ENCODE data around the gene UST.

UST gene

DNA sequence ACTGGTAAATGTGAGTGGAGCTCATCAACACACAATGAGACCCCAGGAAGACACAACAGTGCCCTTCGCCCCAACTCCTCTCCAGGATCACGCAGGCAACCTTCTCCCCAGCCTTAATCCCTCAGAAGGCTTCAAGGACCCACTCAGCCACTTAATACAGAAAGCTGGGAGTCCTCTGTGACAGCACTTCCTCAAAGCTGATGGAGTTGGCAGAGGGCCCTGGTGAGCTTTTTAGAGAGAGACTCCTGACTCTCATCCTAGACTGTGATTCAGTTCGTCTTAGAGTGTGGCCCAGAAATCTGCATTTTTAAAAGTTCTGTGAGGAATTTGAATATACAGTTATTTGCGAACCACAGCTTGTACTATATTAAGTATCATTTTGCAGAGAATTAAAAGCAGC is 187.7 kb downstream of the UST start:
- H3K27me3 ChIP-seq (ENCODE audit: insufficient read depth, insufficient read length) = no peaks in the 10 kb centered on the region
- DNase-seq (ENCODE audit: low read depth, low spot score) = no peak

DNA sequence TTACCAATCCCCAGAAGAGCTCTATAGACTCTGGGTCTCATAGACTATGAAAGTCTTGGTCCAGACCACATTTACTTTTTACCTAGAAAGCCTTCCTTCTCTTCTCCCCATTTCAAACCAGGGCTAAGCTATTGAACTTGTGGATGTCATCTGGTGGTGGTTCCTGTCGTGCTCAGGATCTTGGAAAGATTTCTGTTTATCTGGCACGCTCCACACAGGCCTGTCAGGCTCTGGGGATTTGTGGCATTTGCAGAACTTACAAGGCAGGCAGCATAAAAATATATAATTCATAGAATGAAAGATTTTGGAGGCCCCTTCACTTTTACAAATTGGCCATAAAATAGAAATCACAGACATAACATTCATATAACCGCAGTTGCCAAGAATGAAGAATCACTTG is 188.1 kb downstream of the UST start:
- H3K27me3 ChIP-seq (ENCODE audit: insufficient read depth, insufficient read length) = no peaks in the 10 kb centered on the region
- H3K4me1 ChIP-seq (ENCODE audit: insufficient read depth, insufficient read length) = no peaks in the 10 kb centered on the region
- H3K36me3 ChIP-seq (ENCODE audit: insufficient read depth, insufficient read length, low read length) = no peaks in the 10 kb centered on the region
- H3K9ac ChIP-seq (ENCODE audit: insufficient read length, low read depth) = no peak overlapping the region
- no peaks in the 10 kb centered on the region for H3K9me3 ChIP-seq (ENCODE audit: insufficient read depth, low read length)
- no peak overlapping the region for H3K4me3 ChIP-seq (ENCODE audit: insufficient read length, low read depth)
- TF ChIP-seq SUZ12 (IDR thresholded peaks at IDR 0.05; ENCODE audit: extremely low read depth, insufficient read depth, insufficient read length) (no peak), ZNF274 (IDR thresholded peaks at IDR 0.05; ENCODE audit: low read depth, low read length) (no peak), YY1 (IDR thresholded peaks at IDR 0.05; ENCODE audit: insufficient read depth, insufficient read length) (no peak)
- DNase-seq (ENCODE audit: low read depth, low spot score) = no peak

More for the DNA sequence above, 187.7 kb downstream of the UST start:
- Histone ChIP-seq H3K4me1 (ENCODE audit: insufficient read depth, insufficient read length) (no peaks in the 10 kb centered on the region), H3K36me3 (ENCODE audit: insufficient read depth, insufficient read length, low read length) (no peaks in the 10 kb centered on the region), H3K4me3 (ENCODE audit: insufficient read length, low read depth) (no peak overlapping the region), H3K9ac (ENCODE audit: insufficient read length, low read depth) (no peak overlapping the region), H3K9me3 (ENCODE audit: insufficient read depth, low read length) (no peaks in the 10 kb centered on the region)
- TF ChIP-seq SUZ12 (IDR thresholded peaks at IDR 0.05; ENCODE audit: extremely low read depth, insufficient read depth, insufficient read length) = no peak
- TF ChIP-seq YY1 (IDR thresholded peaks at IDR 0.05; ENCODE audit: insufficient read depth, insufficient read length) = no peak
- TF ChIP-seq ZNF274 (IDR thresholded peaks at IDR 0.05; ENCODE audit: low read depth, low read length) = no peak

DNA sequence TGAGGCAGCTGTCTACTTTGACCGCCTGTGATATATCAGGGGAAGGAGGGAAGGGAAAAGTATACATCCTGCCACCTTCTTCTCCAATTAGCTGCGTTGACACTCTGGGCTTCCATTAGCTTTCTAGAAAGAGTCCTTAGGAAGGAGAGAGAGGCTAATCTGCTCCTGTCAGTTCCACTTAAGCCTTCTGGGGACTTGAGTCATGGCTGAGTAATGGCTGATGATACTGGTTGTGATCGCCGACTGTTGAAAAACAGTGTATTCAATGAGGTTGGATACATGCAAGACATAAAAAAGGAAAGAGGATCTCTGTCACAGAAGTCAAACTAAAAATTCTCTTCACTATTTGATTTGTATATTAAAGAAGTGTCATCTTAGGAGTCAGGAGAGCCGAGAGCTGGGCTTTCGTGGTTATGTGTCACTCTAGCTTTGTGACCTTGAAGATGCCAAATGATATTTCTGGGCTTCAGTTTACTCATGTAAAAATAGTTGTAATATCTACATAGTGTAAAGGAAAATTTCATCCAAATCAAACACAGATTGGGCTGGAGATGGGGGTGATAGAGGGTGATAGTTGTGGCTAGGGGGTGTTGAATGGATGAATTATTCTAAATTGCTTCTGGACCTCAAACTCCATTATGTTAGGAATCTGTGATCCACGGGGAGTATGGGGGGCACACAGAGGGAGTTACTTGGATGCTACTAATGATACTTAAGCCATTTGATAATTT is 189.0 kb downstream of the UST start:
- H3K4me3 ChIP-seq (ENCODE audit: insufficient read length, low read depth) = no peak overlapping the region
- H3K9me3 ChIP-seq (ENCODE audit: insufficient read depth, low read length) = no peaks in the 10 kb centered on the region
- TF ChIP-seq SUZ12 (IDR thresholded peaks at IDR 0.05; ENCODE audit: extremely low read depth, insufficient read depth, insufficient read length) (no peak), YY1 (IDR thresholded peaks at IDR 0.05; ENCODE audit: insufficient read depth, insufficient read length) (no peak), ZNF274 (IDR thresholded peaks at IDR 0.05; ENCODE audit: low read depth, low read length) (no peak)
- no peaks in the 10 kb centered on the region for H3K27me3 ChIP-seq (ENCODE audit: insufficient read depth, insufficient read length)
- H3K4me1 ChIP-seq (ENCODE audit: insufficient read depth, insufficient read length) = no peaks in the 10 kb centered on the region
- no peaks in the 10 kb centered on the region for H3K36me3 ChIP-seq (ENCODE audit: insufficient read depth, insufficient read length, low read length)
- H3K9ac ChIP-seq (ENCODE audit: insufficient read length, low read depth) = no peak overlapping the region
- no peak for DNase-seq (ENCODE audit: low read depth, low spot score)

DNA sequence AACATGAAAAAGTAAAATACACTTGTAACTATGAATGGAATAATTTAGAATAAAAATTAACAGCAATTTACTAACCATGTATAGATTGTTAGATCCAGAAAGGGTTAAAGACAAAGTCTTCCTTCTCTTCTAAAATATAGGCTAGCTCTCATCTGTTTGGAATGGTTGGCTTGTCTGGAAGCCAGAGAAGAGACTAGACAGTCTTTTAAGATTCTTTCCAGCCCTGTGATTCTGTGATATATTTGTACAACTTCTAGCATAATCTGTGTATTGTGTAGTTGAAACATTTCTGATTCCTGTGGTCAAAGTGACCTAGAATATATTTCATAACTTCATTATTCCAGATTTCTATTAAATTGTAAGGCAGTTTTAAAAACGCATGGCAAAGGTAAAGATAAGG is 196.6 kb downstream of the UST start:
- no peaks in the 10 kb centered on the region for H3K4me1 ChIP-seq (ENCODE audit: insufficient read depth, insufficient read length)
- DNase-seq (ENCODE audit: low read depth, low spot score) = no peak
- peaks cover 8% of the 10 kb centered on the region for H3K36me3 ChIP-seq (ENCODE audit: insufficient read depth, insufficient read length, low read length)
- H3K27me3 ChIP-seq (ENCODE audit: insufficient read depth, insufficient read length) = no peaks in the 10 kb centered on the region
- H3K9ac ChIP-seq (ENCODE audit: insufficient read length, low read depth) = no peak overlapping the region
- no peak for TF ChIP-seq SUZ12 (IDR thresholded peaks at IDR 0.05; ENCODE audit: extremely low read depth, insufficient read depth, insufficient read length)
- TF ChIP-seq ZNF274 (IDR thresholded peaks at IDR 0.05; ENCODE audit: low read depth, low read length) = no peak
- no peak for TF ChIP-seq YY1 (IDR thresholded peaks at IDR 0.05; ENCODE audit: insufficient read depth, insufficient read length)
- no peak overlapping the region for H3K4me3 ChIP-seq (ENCODE audit: insufficient read length, low read depth)
- H3K9me3 ChIP-seq (ENCODE audit: insufficient read depth, low read length) = no peaks in the 10 kb centered on the region

DNA sequence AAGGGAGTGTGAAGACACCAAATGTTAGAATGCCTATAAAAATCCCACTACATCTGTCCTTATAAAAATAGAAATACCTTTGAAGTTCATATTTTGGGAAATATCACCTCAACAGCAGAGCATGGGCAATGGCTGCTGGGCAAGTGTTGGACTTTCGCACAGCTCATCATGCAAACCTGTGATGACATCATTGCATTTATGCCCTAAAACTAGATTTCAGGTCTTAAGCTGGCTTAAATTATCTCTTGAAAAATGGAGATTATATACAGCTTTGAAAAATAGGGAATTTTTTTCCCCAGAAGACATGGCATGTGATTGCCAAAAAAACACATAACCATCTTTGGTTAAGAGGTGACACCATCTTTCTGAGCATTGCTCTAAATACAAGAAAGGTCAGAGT is 197.8 kb downstream of the UST start:
- DNase-seq (ENCODE audit: low read depth, low spot score) = no peak
- no peaks in the 10 kb centered on the region for H3K4me1 ChIP-seq (ENCODE audit: insufficient read depth, insufficient read length)
- peaks cover 8% of the 10 kb centered on the region for H3K36me3 ChIP-seq (ENCODE audit: insufficient read depth, insufficient read length, low read length)
- no peaks in the 10 kb centered on the region for H3K9me3 ChIP-seq (ENCODE audit: insufficient read depth, low read length)
- H3K4me3 ChIP-seq (ENCODE audit: insufficient read length, low read depth) = no peak overlapping the region
- H3K9ac ChIP-seq (ENCODE audit: insufficient read length, low read depth) = no peak overlapping the region
- no peak for TF ChIP-seq SUZ12 (IDR thresholded peaks at IDR 0.05; ENCODE audit: extremely low read depth, insufficient read depth, insufficient read length)
- no peak for TF ChIP-seq ZNF274 (IDR thresholded peaks at IDR 0.05; ENCODE audit: low read depth, low read length)
- TF ChIP-seq YY1 (IDR thresholded peaks at IDR 0.05; ENCODE audit: insufficient read depth, insufficient read length) = no peak
- H3K27me3 ChIP-seq (ENCODE audit: insufficient read depth, insufficient read length) = no peaks in the 10 kb centered on the region

DNA sequence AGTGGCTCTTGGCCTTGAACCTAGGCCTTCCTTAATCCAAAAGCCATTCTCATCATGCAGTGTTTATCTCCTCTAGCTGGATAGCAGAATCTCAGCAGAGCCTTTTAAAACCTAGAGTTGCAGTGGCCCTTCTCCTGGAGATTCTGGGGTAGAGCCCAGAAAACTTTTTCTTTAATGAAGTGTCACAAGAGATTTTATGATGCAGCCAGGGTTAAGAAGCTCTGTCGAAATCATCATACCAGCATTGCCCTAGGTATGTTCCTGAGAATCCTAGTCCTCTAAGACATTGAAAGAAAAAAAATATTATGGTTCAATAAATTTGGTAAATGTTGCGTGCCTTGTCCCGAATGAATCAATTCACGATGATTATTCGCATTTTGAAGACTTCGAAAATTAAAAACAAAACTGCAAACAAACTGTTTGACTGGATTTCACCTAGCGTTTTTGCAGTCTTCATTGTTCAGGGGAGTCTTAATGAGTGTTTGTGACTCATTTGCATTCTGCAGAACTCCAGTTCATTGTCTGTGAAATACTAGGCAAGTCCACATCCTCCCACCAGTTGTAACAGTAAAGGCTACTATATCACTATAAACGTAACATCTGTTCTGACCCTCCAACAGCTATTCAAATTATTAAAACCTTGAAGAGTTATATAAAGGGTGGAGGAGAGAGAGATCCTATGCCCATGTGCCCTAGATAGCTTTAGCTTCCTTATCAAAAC is 198.6 kb downstream of the UST start:
- Histone ChIP-seq H3K4me3 (ENCODE audit: insufficient read length, low read depth) (no peak overlapping the region), H3K27me3 (ENCODE audit: insufficient read depth, insufficient read length) (no peaks in the 10 kb centered on the region), H3K36me3 (ENCODE audit: insufficient read depth, insufficient read length, low read length) (peaks cover 8% of the 10 kb centered on the region), H3K4me1 (ENCODE audit: insufficient read depth, insufficient read length) (no peaks in the 10 kb centered on the region), H3K9ac (ENCODE audit: insufficient read length, low read depth) (no peak overlapping the region), H3K9me3 (ENCODE audit: insufficient read depth, low read length) (no peaks in the 10 kb centered on the region)
- no peak for DNase-seq (ENCODE audit: low read depth, low spot score)
- TF ChIP-seq YY1 (IDR thresholded peaks at IDR 0.05; ENCODE audit: insufficient read depth, insufficient read length) (no peak), SUZ12 (IDR thresholded peaks at IDR 0.05; ENCODE audit: extremely low read depth, insufficient read depth, insufficient read length) (no peak), ZNF274 (IDR thresholded peaks at IDR 0.05; ENCODE audit: low read depth, low read length) (no peak)

Data from NT2/D1 (cell line).